HG03520 (cell line): Measurements from ENCODE around the gene CAPN2.

Experiments used
- ATAC-seq: cut with Tn5 transposase; IDR thresholded peaks from one replicate; pipeline ENCODE4 v1.9.1; 2021; ENCODE audit warnings: mild to moderate bottlenecking, moderate library complexity; ENCODE audit not compliant: unreplicated experiment

The CAPN2 gene

DNA sequence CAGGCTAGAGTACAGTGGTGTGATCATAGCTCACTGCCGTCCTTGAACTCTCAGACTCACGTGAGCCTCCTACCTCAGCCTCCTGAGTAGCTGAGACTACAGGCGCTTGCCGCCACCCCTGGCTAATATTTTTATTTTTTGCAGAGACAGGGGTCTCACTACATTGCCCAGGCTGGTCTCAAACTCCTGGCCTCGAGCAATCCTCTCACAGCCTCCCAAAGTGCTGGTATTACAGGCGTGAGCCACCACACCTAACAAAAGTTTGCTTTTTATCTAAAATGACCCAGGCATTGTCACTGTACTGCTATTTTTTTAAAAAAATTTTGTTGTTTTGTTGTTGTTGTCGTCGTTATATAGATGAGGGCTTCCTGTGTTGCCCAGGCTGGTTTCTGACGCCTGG is 46.4 kb downstream of the CAPN2 start:
- no peak for ATAC-seq

DNA sequence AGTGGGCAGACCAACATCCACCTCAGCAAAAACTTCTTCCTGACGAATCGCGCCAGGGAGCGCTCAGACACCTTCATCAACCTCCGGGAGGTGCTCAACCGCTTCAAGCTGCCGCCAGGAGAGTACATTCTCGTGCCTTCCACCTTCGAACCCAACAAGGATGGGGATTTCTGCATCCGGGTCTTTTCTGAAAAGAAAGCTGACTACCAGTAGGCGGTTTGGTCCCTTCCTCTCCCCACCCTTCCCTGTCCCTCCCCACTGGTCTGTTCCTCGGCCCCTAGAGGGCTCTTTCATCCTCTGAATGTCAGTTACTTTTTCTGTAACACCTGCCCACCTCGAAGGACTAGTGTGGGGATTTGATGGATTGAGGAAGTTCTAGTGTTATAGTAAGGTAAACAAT is 46.9 kb downstream of the CAPN2 start:
- ATAC-seq: no peak

DNA sequence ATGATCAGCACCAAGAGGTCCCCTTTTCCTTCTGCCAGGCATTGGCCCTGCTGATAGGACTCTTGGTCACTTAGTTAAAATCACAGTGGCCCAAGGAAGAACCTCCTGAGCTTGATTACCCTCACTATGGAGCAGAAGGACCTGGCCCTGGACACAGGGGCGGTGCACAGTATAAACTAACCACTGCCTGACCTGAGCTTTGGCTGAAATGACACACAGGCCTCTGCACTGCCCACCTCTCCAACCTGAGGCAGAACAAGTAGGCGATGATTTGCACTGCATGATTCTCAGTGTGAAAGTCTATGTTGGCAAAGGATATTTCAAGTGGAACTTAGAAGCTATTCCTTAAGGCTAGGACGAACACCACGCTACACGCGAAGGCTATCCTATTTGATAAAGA is 48.5 kb downstream of the CAPN2 start:
- ATAC-seq: no peak

DNA sequence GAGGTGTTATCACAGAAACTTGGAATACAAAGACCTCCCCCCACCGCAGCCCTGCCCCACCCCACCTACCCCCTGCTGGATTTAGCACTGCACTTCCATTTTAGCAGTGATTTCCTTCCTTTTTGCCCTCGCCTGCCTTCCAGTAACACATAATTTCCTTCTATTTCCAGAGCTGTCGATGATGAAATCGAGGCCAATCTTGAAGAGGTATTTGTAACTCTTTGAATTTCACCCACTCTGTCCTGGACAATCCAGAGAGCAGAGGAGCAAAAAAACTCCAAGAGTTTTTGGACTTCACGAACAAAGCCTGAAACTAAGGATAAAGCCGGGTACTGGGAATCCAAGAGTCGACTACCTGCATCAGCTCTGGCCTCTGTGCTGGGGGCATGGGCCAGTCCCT is 49.1 kb downstream of the CAPN2 start:
- ATAC-seq: no peak

DNA sequence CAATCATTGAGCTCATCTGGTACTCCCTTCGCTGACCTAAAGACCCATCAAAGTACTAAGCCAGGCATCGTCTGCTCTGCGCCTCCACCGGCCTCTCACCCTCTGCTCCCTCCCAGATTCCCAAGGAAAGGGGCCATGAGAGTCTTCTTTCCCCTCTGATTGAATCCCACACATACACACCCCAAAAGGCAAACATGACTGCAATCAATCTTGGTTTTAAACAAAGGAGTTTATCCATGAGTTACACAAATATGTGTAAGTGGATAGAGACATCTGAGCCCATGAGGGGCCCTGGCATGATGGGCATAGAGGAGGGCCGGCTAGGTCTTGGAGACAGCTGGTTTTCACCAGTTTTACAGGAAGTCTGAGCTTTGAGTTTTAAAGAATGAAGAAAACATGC is 50.9 kb downstream of the CAPN2 start:
- no peak for ATAC-seq

DNA sequence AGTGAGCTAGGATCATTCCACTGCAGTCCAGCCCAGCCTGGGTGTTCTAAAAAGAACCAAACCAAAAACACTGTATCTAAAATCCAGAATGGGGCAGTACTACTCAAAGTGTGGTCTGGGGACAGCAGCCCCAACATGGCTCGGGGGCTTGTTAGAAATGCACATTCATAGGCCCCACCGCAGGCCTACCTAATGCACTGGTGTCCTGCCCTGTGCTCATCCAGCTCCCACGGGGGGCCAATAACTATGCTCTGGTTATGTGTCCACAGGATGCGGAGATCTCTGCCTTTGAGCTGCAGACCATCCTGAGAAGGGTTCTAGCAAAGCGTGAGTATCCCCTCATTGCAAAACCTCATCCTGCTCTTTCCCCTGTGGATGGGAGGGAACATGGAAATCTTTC is 51.5 kb downstream of the CAPN2 start:
- ATAC-seq: no peak

DNA sequence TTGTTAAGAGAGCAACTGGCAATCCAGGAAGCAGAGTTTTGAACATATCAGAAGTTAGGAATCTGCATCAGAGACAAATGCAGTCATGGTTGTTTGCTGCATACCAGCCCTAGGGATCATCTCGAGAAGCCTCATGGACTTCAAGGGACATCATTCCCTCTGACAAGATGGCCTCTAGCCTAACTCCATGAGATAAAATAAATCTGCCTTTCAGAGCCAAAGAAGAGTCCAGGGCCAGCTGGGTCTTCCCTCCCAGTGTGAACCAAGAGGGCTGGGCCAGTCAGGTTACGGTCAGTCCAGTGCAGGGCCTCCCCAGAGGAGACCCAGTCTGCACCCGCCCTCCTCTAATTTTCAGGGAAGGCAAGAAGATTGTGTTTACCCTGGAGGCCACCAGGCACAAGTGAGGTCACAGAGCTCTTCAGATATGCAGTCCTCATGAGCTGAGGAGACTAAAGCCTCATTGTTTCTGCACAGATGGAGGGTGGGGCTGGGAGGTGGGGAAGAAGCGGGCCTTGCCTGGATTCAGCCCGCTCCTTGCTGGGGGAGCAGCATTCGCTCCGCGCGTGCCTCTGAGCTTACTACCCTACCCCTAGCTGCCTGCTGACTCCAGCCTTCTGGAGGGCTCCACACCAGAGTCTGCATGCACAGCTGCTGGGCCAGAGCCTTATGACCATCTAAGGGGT is 52.8 kb downstream of the CAPN2 start:
- ATAC-seq: no peak

DNA sequence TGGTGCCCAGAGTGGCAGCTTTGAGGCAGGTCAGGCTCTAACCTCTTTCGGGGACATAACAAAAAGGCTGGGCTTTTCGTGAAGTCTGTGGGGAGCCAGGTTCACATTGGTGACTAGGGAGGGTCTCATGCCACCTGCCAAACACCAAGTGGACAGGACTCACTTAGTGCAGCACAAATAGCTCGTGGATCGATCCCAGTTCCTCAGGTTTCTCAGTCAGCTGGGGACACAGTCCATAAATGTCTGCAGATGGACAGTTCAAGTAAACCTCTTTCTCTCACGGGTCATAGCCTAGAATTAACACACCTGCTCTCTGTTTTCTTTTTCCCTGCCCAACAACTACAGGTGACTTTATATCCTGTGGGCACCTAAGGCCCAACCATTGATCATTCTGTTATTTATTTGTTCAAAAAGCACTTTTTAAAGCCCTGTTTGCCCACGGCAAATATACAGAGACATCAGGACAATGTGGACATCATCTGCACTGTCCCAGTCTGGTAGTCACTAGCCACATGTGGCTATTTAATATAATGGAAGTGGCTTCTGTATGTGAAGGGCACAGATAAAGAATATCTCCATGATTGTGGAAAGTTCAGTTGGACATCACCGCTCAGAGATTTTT is 53.5 kb downstream of the CAPN2 start:
- ATAC-seq: no peak

DNA sequence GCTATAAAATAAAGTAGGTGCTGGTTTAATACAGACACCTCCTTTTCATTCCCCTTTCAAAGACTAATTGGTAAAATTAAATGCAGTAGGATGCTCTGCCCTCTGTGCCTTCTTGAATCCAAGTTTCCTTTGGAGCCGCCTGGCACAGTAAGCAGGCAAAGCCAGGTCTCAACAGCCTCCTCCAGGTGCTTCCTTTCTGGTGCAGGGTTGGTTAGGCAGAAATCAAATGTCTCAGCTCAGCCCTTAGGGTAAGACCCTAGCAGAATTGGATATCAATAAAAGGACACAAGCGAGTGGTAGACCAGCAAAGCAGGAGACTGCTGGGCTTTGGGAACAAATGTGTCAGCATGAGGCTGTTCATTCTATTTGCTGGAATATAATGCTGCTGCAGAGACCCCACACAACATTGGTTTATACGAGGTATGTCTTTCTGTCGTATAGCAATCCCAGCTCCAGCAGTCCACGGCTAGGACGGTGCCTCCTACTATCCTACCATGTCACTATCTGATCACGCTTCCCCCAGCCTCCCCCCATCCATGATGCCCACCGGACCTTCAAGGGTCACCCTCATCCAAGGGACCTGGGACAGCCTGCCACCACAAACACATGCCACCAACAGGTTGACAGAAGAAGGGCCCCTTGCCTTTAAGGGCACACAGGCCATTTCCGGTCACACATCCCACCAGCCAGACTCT is 58.4 kb downstream of the CAPN2 start:
- no peak for ATAC-seq

DNA sequence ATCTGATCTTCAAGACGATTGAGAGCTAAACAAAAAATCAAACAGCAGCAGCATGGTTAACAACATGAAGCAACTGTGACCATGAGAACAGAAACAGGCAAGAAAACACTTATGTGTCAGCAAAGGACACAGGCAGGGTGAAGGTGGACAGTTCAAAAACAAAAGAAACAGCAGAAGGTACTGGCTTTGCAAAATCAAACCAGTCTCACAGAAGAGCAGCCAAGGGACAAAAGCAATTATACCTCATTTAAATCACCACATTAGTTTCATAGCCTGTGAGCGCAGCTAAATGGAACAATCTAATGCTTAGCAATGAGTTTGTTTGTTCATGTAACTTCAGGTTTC is 59.1 kb downstream of the CAPN2 start:
- peak; percentile 63 for ATAC-seq

DNA sequence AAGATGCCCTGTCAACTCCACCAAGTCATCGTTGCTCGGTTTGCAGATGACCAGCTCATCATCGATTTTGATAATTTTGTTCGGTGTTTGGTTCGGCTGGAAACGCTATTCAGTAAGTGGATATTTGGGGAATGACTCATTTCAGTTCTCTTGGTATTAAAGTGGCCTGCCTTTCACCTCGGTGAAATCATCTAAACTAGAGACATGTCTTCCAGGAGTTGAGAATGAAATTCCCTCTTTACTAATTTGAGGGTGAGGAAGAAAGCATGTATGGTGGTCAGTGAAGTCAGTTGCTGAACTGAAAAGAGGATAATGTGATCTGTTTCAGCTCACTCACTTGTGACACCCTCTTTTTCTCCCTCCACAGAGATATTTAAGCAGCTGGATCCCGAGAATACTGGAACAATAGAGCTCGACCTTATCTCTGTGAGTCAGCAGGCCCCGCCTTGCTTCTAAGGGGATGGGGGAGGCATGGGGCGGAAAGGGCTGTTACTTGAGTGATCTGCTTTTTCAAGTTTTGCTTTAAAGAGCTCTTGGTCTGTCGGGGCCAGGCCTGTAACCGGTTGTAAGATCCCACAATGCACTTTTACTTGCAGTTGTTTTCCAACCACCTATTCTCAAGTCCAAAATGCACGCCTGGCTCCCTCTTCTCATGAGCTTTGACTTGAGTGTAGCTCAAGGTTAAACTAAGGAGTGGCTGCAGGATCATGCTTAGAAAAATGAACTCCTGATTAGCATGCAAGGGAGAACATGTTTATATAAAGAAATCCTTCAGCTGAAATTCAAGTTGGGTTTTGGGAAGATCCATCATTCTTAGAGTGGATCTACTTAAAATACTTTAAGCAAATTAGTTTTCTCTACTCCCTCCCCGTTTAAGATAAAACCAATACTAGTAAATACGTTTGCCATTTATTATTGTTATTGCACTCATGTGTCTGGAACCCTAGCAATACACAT is 59.8 kb downstream of the CAPN2 start:
- ATAC-seq: no peak

DNA sequence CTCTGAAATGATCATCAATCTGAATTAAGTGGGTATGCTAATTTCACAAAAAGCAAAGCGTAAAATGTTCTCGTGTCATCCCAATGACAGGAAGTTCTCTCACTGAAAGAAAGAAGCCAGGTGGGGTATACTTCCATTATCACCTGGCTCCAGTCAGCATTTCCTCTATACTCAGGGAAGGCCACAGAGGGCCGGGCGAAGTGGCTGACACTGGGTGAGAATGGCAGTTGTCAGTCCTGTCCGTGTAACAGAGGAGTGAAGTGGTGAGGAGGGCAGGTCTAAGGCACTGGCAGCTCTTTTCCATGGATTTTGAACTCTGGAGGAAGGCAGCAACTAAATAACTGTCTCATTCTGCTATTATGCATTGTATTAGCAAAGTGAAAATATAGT is 60.4 kb downstream of the CAPN2 start:
- ATAC-seq: no peak

DNA sequence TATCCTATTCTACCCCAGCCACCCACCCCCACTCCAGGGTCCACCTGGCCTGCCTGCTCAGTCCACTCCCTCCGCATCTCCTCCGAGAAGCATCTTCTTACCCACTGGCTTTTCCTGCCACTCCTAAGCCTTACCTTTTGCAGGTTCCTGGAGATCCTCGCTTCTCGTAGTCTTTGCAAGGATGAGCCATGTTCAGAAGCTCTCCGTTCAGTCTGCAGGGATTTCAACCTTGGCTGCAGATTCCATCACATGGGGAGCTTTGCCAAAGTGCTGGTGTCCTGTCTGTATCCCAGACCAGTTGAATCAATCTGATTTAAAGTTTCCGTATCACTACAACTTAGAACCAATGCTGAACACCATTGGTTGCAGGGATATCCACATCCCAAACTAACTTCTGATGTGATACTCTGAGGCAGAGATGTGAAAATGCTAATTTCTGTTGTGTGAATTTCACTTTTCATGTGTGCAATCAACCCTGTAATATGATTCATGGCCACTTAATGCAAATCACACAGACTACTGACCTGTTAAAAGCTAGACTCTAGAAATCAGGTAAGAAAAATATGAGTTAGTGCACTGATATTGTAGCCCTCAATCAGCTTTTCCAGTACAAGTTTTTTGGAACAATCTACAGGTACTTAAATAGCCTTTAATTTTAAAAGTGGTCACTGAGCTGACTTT is 61.9 kb downstream of the CAPN2 start:
- no peak for ATAC-seq

DNA sequence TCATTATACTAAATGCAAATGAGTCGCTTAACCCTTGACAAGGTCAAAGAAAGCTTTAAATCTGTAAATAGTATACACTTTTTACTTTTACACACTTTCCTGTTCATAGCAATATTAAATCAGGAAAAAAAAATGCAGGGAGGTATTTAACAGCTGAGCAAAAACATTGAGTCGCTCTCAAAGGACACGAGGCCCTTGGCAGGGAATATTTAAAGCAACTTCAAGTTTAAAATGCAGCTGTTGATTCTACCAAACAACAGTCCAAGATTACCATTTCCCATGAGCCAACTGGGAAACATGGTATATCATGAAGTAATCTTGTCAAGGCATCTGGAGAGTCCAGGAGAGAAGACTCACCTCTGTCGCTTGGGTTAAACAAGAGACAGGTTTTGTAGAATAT is 62.7 kb downstream of the CAPN2 start:
- no peak for ATAC-seq

DNA sequence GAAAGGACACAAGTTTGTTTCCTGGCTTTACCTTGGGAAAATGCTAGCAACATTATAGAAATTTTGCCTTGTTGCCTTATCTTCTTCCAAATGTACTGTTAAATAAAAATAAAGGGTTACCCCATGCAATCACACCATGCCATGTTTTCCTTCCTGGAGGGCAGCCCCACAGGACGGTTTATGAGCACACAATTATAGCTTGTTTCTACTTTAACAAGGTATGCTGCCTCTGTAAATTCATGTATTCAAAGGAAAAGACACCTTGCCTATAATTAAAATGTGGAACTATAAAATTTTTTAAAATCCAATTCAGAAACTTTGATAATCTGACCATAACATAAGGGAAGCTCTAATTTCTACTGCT is 63.4 kb downstream of the CAPN2 start:
- no peak for ATAC-seq

DNA sequence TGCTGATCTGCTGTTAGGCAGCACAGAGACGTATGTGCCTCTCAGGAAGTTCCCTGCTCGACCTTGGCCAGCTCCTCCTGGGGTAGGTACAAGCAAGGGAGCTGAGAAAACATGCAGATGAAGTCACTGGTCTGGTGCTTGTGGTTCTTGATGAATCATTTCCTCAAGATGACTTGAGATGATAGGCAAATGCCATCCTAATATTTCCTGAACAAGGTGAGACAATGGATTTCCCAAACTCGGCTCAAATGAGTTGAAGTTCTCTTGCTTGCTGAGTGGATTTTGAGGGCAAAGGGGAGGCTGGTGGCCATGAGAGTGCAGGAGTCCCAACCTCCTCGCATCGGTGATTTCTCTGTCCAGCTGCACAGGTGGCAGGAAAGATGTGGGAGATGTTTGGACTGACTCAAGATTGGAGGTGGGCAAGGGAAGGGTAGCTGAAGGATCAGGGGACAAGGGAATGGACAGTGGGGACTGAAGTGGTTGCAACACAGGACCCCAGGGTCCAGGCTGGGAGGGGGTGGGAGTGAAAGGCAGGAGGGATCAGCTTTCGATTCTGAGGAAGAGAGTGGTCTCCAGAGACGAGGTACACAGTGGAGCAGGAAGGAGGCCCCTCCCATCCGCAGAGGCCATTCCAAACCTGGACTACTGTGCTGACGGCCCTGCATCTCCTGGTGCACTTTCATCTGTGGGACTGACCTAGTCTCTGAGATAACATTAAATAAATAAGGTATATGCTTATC is 63.9 kb downstream of the CAPN2 start:
- ATAC-seq: no peak

DNA sequence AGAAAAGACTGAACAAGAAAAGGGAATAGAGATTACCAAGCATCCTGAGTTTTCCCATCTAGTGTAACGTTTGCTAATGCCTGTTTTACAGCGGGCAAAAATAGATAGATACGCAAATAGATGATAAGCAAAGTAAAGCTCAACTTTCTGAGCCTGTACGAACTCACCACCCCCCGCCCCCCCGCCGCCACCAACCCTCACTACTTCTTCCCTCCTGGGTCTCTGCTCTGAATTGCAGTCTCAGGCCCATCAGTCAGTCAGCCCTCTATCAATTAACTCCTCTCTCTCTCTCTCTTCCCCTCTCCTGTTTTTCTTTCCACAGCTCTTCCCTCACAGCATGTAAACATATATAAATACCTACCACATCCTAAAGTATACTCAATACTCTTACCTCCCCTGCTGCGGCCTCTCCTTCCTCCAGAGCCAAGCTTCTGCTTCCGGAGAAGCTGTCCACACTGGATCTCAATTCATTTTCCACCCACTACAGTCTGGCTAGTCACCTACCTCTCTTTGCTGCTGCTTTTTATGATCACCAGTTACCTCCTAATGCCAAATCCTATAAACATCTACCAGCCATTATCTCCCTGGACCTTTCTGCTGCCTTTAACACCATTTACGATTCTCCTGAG is 64.6 kb downstream of the CAPN2 start:
- ATAC-seq: no peak

DNA sequence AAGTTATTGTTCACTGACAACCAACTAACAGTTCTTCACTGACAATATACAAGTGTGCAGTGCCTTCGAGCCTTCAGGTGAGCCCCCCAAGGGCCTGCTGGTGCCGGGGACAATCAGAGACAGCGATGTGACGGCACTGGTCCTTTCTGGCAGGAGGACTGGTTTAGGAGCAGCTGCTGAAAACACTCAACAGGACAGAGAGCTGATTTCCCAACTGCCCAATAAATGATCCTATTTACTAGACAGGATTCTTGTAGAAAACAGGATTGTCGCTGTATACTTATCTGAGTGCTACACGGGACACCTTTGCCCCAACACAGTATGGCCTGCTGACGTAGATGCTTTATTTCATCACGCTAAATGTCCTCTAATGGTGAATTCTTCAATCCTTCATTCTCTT is 68.0 kb downstream of the CAPN2 start:
- ATAC-seq: no peak

DNA sequence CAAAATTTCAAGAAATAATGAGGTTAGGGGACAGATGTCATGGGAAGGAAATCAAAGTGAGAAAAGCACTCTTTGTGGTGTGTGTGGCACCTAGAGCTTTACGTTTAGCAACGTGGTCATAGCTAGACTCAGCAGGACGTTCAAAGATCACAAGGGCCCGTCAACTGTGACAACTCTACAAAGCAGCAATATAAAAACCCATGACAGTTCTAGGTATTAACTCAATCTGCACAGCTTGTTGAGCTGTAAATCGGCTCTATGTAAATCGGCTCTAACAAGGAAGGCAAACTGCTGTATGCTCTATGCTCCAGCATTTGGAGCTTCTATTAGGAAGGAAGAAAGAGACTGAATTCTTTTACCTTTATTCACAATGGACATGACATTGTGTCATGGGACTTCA is 68.6 kb downstream of the CAPN2 start:
- ATAC-seq: no peak

DNA sequence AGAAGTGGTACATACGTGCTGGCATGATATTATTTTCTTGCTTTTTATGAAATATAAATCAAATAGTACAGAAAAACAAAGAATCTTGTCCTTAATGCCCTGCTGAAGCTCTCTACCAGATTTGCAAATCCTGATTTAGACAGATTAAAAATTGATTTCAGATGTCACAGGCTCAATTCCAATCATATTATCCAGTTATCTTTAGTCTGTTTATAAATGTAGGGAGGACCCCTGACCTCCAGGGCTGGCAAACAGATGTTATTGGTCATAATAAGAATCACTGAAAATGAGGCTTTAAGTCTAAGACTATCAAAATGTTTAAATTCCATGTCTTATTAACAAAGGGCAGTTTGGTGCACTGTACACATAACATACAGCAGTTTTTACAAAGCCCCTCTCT is 71.3 kb downstream of the CAPN2 start:
- ATAC-seq: no peak
